ENCODE data around the gene TMEFF1. TPM values are rescaled to one million over a fixed set of nuclear protein-coding genes. Genes with fewer than 3 reads are reported as not detected.

Gene TMEFF1
- polyA plus RNA-seq, 1 donor (not counting 4 experiments of a cell fraction or from before 2014, with no cell fraction given): not detected

GRCh38 chr9:100466829-100467221 is 6.1 kb upstream of the TMEFF1 start:
- no peak overlapping the region for H3K9ac ChIP-seq (ENCODE audit: control insufficient read depth, extremely low read depth, insufficient read depth, low read length)
- no peaks in the 10 kb centered on the region for H3K27me3 ChIP-seq (ENCODE audit: control insufficient read depth, extremely low read depth, insufficient read depth, low read length)
- H4K20me1 ChIP-seq (ENCODE audit: control insufficient read depth, extremely low read depth, insufficient read depth, low read length): peaks cover 3% of the 10 kb centered on the region
- no peaks in the 10 kb centered on the region for H3K9me3 ChIP-seq (ENCODE audit: control insufficient read depth, low read depth, low read length)
- no peaks in the 10 kb centered on the region for H3K9me1 ChIP-seq (ENCODE audit: control insufficient read depth, extremely low read depth, insufficient read depth, low read length)
- TF ChIP-seq CTCF (optimal IDR thresholded peaks at IDR 0.05 in 1 of 3, IDR thresholded peaks at IDR 0.05 in 1 of 3, conservative IDR thresholded peaks at IDR 0.05 in 1 of 3; ENCODE audit: extremely low read depth in 1 of 3, insufficient read depth in 2 of 3, low read length in 3 of 3): no peak
- TF ChIP-seq EZH2 (IDR thresholded peaks at IDR 0.05; ENCODE audit: low read length): no peak
- dilution Hi-C loops (cut with MboI; ENCODE audit: extremely low pct_ligation_motif_present, low sequenced_read_pairs): no loop called here
- no peak overlapping the region for H2AFZ ChIP-seq (ENCODE audit: control insufficient read depth, low read length)
- no peaks in the 10 kb centered on the region for H3K79me2 ChIP-seq (ENCODE audit: control insufficient read depth, insufficient read depth, low read length)
- DNase-seq (ENCODE audit: low read depth, low spot score): no peak
- no peaks in the 10 kb centered on the region for H3K36me3 ChIP-seq (ENCODE audit: control insufficient read depth in 2 of 2, extremely low read depth in 1 of 2, insufficient read depth in 2 of 2, low read length in 2 of 2)
- no peak overlapping the region for H3K4me2 ChIP-seq (ENCODE audit: control insufficient read depth, extremely low read depth, insufficient read depth, low read depth, low read length)
- H3K27ac ChIP-seq (ENCODE audit: control insufficient read depth, insufficient read depth, low read length): no peak overlapping the region
- no peak for FAIRE-seq
- H3K4me3 ChIP-seq (ENCODE audit: control insufficient read depth in 2 of 3, extremely low read depth in 1 of 3, insufficient read depth in 2 of 3, low read depth in 1 of 3, low read length in 3 of 3): no peak overlapping the region
- H3K4me1 ChIP-seq (ENCODE audit: control insufficient read depth, extremely low read depth, insufficient read depth, low read length): no peaks in the 10 kb centered on the region

- no peaks in the 10 kb centered on the region for H3K27me3 ChIP-seq (ENCODE audit: control insufficient read depth, extremely low read depth, insufficient read depth, low read length)
- no peak overlapping the region for H3K4me2 ChIP-seq (ENCODE audit: control insufficient read depth, extremely low read depth, insufficient read depth, low read depth, low read length)
- H3K9me1 ChIP-seq (ENCODE audit: control insufficient read depth, extremely low read depth, insufficient read depth, low read length): no peaks in the 10 kb centered on the region
- TF ChIP-seq CTCF (optimal IDR thresholded peaks at IDR 0.05 in 1 of 3, IDR thresholded peaks at IDR 0.05 in 1 of 3, conservative IDR thresholded peaks at IDR 0.05 in 1 of 3; ENCODE audit: extremely low read depth in 1 of 3, insufficient read depth in 2 of 3, low read length in 3 of 3) (no peak), EZH2 (IDR thresholded peaks at IDR 0.05; ENCODE audit: low read length) (no peak)
- H3K9ac ChIP-seq (ENCODE audit: control insufficient read depth, extremely low read depth, insufficient read depth, low read length): no peak overlapping the region
- no peaks in the 10 kb centered on the region for H3K79me2 ChIP-seq (ENCODE audit: control insufficient read depth, insufficient read depth, low read length)
- no peak for FAIRE-seq
- H2AFZ ChIP-seq (ENCODE audit: control insufficient read depth, low read length): no peak overlapping the region
- no peaks in the 10 kb centered on the region for H3K36me3 ChIP-seq (ENCODE audit: control insufficient read depth in 2 of 2, extremely low read depth in 1 of 2, insufficient read depth in 2 of 2, low read length in 2 of 2)
- no peak overlapping the region for H3K27ac ChIP-seq (ENCODE audit: control insufficient read depth, insufficient read depth, low read length)
- peaks cover 3% of the 10 kb centered on the region for H4K20me1 ChIP-seq (ENCODE audit: control insufficient read depth, extremely low read depth, insufficient read depth, low read length)
- no peaks in the 10 kb centered on the region for H3K9me3 ChIP-seq (ENCODE audit: control insufficient read depth, low read depth, low read length)
- no peak for DNase-seq (ENCODE audit: low read depth, low spot score)
- H3K4me1 ChIP-seq (ENCODE audit: control insufficient read depth, extremely low read depth, insufficient read depth, low read length): no peaks in the 10 kb centered on the region
- dilution Hi-C loops (cut with MboI; ENCODE audit: extremely low pct_ligation_motif_present, low sequenced_read_pairs): no loop called here
- no peak overlapping the region for H3K4me3 ChIP-seq (ENCODE audit: control insufficient read depth in 2 of 3, extremely low read depth in 1 of 3, insufficient read depth in 2 of 3, low read depth in 1 of 3, low read length in 3 of 3)
Observed at GRCh38 chr9:100468041-100468440, 4.9 kb upstream of the TMEFF1 start.
